ENCODE measurements around the gene NEURL1. TPM values are rescaled to one million over a fixed set of nuclear protein-coding genes. Genes with fewer than 3 reads are reported as not detected.

NEURL1 gene
- total and polyA plus RNA-seq, 2 experiments from 2014 or later: 2.7 to 3.5 TPM

- no peaks in the 10 kb centered on the region for H3K4me1 ChIP-seq (ENCODE audit: low read depth)
These were observed 68.9 kb downstream of the NEURL1 start for GRCh38 chr10:103562383-103562782.

GRCh38 chr10:103563231-103564115 is 70.0 kb downstream of the NEURL1 start:
- no peak for TF ChIP-seq CTCF (IDR thresholded peaks at IDR 0.05; ENCODE audit: low read depth, low read length)
- Histone ChIP-seq H3K27me3 (no peaks in the 10 kb centered on the region), H3K27ac (no peak overlapping the region), H3K4me3 (no peak overlapping the region), H3K9me3 (ENCODE audit: low read depth) (no peaks in the 10 kb centered on the region), H3K4me1 (ENCODE audit: low read depth) (no peaks in the 10 kb centered on the region), H3K36me3 (no peaks in the 10 kb centered on the region)
- no peak for DNase-seq (ENCODE audit: low read depth in 1 of 2, low spot score in 1 of 2)

More at GRCh38 chr10:103562383-103562782, 68.9 kb downstream of the NEURL1 start:
- Histone ChIP-seq H3K4me3 (no peak overlapping the region), H3K36me3 (no peaks in the 10 kb centered on the region), H3K27me3 (no peaks in the 10 kb centered on the region), H3K27ac (no peak overlapping the region), H3K9me3 (ENCODE audit: low read depth) (no peaks in the 10 kb centered on the region)
- DNase-seq (ENCODE audit: low read depth in 1 of 2, low spot score in 1 of 2): no peak
- TF ChIP-seq CTCF (IDR thresholded peaks at IDR 0.05; ENCODE audit: low read depth, low read length): no peak

- Histone ChIP-seq H3K4me1 (ENCODE audit: low read depth) (no peaks in the 10 kb centered on the region), H3K9me3 (ENCODE audit: low read depth) (no peaks in the 10 kb centered on the region), H3K36me3 (no peaks in the 10 kb centered on the region), H3K27ac (no peak overlapping the region), H3K4me3 (no peak overlapping the region), H3K27me3 (no peaks in the 10 kb centered on the region)
- TF ChIP-seq CTCF (IDR thresholded peaks at IDR 0.05; ENCODE audit: low read depth, low read length): no peak
- no peak for DNase-seq (ENCODE audit: low read depth in 1 of 2, low spot score in 1 of 2)
These were observed 70.6 kb downstream of the NEURL1 start for GRCh38 chr10:103564116-103564501.

- peak; percentile 72 for TF ChIP-seq CTCF (IDR thresholded peaks at IDR 0.05; ENCODE audit: low read depth, low read length)
- Histone ChIP-seq H3K9me3 (ENCODE audit: low read depth) (no peaks in the 10 kb centered on the region), H3K36me3 (no peaks in the 10 kb centered on the region), H3K4me1 (ENCODE audit: low read depth) (no peaks in the 10 kb centered on the region), H3K27ac (no peak overlapping the region), H3K4me3 (no peak overlapping the region), H3K27me3 (no peaks in the 10 kb centered on the region)
- peak; percentile 25 to 45 for DNase-seq (ENCODE audit: low read depth in 1 of 2, low spot score in 1 of 2)
These were observed 71.4 kb downstream of the NEURL1 start for GRCh38 chr10:103564776-103565520.

GRCh38 chr10:103566536-103566935 is 73.0 kb downstream of the NEURL1 start:
- Histone ChIP-seq H3K36me3 (no peaks in the 10 kb centered on the region), H3K9me3 (ENCODE audit: low read depth) (no peaks in the 10 kb centered on the region), H3K27me3 (no peaks in the 10 kb centered on the region), H3K4me1 (ENCODE audit: low read depth) (no peaks in the 10 kb centered on the region), H3K27ac (no peak overlapping the region), H3K4me3 (no peak overlapping the region)
- no peak for TF ChIP-seq CTCF (IDR thresholded peaks at IDR 0.05; ENCODE audit: low read depth, low read length)
- DNase-seq (ENCODE audit: low read depth in 1 of 2, low spot score in 1 of 2): no peak

All from cardiac muscle cell (in vitro differentiated cells and primary cell).